A673 (cell line): ENCODE results near the gene GAREM1.

Experiments
- EZH2 ChIP-seq: fragments of 200-600 bp; sonication (generic); IDR thresholded peaks from 2 replicates; pipeline ENCODE4 v1.6.1; 2017; ENCODE audit warnings: borderline replicate concordance, low read depth, mild to moderate bottlenecking, mixed read lengths, antibody characterized with exemption, low read length; ENCODE audit not compliant: poor library complexity, severe bottlenecking
- TF ChIP-seq, protein P1 (sequence below): fragments of 300-800, 200-600 bp; sonication (generic); conservative IDR thresholded peaks from 2 replicates; pipeline ENCODE4 v1.5.1; 2017; ENCODE audit warnings: low read depth, mild to moderate bottlenecking, antibody characterized with exemption, low read length, moderate library complexity, mixed read lengths

GRCh38 chr18:32442575-32442974 lies 28.1 kb downstream of the GAREM1 start:
- no peak for TF ChIP-seq EZH2
- TF ChIP-seq, protein P1, sequence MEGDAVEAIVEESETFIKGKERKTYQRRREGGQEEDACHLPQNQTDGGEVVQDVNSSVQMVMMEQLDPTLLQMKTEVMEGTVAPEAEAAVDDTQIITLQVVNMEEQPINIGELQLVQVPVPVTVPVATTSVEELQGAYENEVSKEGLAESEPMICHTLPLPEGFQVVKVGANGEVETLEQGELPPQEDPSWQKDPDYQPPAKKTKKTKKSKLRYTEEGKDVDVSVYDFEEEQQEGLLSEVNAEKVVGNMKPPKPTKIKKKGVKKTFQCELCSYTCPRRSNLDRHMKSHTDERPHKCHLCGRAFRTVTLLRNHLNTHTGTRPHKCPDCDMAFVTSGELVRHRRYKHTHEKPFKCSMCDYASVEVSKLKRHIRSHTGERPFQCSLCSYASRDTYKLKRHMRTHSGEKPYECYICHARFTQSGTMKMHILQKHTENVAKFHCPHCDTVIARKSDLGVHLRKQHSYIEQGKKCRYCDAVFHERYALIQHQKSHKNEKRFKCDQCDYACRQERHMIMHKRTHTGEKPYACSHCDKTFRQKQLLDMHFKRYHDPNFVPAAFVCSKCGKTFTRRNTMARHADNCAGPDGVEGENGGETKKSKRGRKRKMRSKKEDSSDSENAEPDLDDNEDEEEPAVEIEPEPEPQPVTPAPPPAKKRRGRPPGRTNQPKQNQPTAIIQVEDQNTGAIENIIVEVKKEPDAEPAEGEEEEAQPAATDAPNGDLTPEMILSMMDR, result no peak
